ENCODE results near the gene CRB2. TPM values are rescaled to one million over a fixed set of nuclear protein-coding genes. Genes with fewer than 3 reads are reported as not detected.

CRB2 gene
- total RNA-seq, 1 experiment from 2014 or later: 0.07 TPM

DNA sequence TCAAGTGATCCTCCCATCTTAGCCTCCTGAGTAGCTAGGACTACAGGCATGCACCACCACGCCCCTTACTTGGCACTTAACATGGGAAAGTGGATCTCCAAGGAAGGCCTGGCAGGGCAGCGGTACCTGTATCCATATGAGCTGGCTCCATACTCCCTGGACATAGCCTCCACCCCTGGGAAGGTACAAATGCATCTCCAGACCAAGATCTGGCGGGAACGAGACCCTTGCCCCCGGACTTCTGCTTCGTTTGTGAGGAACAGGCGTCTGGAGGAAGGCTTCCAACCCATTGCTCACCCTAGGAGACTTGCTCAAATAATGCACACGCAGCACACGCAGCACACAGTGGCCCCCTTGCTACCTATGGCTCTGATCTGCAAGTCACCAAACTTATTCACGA is 55.2 kb downstream of the CRB2 start:
- TF ChIP-seq, protein P1, sequence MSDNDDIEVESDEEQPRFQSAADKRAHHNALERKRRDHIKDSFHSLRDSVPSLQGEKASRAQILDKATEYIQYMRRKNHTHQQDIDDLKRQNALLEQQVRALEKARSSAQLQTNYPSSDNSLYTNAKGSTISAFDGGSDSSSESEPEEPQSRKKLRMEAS (IDR thresholded peaks at IDR 0.05): no peak
- no peak for TF ChIP-seq RAD21 (IDR thresholded peaks at IDR 0.05; ENCODE audit: low read depth)
- no peak for TF ChIP-seq POLR2AphosphoS5 (IDR thresholded peaks at IDR 0.05; ENCODE audit: low read depth, low read length)
- TF ChIP-seq FOSL1 (IDR thresholded peaks at IDR 0.05; ENCODE audit: low read depth): no peak
- TF ChIP-seq, protein P2, sequence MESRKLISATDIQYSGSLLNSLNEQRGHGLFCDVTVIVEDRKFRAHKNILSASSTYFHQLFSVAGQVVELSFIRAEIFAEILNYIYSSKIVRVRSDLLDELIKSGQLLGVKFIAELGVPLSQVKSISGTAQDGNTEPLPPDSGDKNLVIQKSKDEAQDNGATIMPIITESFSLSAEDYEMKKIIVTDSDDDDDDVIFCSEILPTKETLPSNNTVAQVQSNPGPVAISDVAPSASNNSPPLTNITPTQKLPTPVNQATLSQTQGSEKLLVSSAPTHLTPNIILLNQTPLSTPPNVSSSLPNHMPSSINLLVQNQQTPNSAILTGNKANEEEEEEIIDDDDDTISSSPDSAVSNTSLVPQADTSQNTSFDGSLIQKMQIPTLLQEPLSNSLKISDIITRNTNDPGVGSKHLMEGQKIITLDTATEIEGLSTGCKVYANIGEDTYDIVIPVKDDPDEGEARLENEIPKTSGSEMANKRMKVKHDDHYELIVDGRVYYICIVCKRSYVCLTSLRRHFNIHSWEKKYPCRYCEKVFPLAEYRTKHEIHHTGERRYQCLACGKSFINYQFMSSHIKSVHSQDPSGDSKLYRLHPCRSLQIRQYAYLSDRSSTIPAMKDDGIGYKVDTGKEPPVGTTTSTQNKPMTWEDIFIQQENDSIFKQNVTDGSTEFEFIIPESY (IDR thresholded peaks at IDR 0.05; ENCODE audit: extremely low read depth, insufficient replicate concordance, low read length): no peak
- TF ChIP-seq ZNF274 (IDR thresholded peaks at IDR 0.05; ENCODE audit: low read depth, low read length): no peak
- TF ChIP-seq, protein P3, sequence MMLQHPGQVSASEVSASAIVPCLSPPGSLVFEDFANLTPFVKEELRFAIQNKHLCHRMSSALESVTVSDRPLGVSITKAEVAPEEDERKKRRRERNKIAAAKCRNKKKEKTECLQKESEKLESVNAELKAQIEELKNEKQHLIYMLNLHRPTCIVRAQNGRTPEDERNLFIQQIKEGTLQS (IDR thresholded peaks at IDR 0.05): no peak
- no peaks in the 10 kb centered on the region for H3K79me2 ChIP-seq (ENCODE audit: insufficient read depth, low read length)
- H3K9me3 ChIP-seq (ENCODE audit: control insufficient read depth in 1 of 2, insufficient read depth in 1 of 2, low read depth in 1 of 2, low read length in 2 of 2): no peaks in the 10 kb centered on the region
- CTCF ChIA-PET: no interaction called here
- H3K4me1 ChIP-seq (ENCODE audit: control insufficient read depth in 1 of 2, insufficient read depth in 2 of 2, low read length in 2 of 2): no peaks in the 10 kb centered on the region
- H3K9ac ChIP-seq (ENCODE audit: low read length): no peak overlapping the region
- H3K36me3 ChIP-seq (ENCODE audit: control insufficient read depth in 1 of 2, insufficient read depth in 2 of 2, low read length in 2 of 2): no peaks in the 10 kb centered on the region
- DNase-seq (ENCODE audit: low read depth, low spot score) (no peak), ATAC-seq (no peak)
- RAD21 ChIA-PET (ENCODE audit: low non-redundant PET in 1 of 2, low total read pairs in 2 of 2, uncharacterized antibody in 2 of 2, unreplicated experiment in 2 of 2): no interaction called here
- no peaks in the 10 kb centered on the region for H3K27me3 ChIP-seq (ENCODE audit: insufficient read depth, low read length)
- no peaks in the 10 kb centered on the region for H3K9me2 ChIP-seq (ENCODE audit: insufficient read depth)
- POLR2A ChIA-PET: no interaction called here
- BruUV-seq (replicated peaks): no TSS peak
- no peak overlapping the region for H3K4me2 ChIP-seq (ENCODE audit: low read length)
- H3K4me3 ChIP-seq (replicated peaks in 1 of 2; ENCODE audit: low read depth in 1 of 2, low read length in 2 of 2): no peak overlapping the region
- no peak overlapping the region for H2AFZ ChIP-seq (ENCODE audit: low read depth, low read length, poor library complexity, severe bottlenecking)
- no peaks in the 10 kb centered on the region for H4K20me1 ChIP-seq (ENCODE audit: insufficient read depth)
- intact Hi-C loops (cut with micrococcal nuclease): no loop called here
- H3K27ac ChIP-seq (ENCODE audit: low read depth, low read length): no peak overlapping the region

DNA sequence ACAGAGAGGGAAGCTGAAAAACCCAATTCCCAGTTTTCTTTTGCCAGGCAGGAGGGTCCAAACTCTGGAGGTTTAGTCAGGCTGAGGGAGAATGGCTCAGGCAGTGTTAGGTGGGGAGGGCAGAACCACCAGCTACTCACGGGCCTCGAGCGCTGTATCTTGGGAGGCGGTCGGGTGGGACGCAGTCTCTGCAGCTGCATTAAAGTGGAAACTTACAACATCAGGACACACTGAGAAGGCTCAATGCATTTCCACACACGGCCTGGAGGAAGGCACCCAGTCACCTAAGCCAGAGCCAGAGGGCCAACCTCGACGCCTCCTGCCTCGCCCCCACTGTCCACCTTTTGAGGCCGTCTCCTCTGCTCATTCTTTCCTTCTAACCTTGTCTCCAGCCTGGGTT is 55.6 kb downstream of the CRB2 start:
- H3K36me3 ChIP-seq (ENCODE audit: control insufficient read depth in 1 of 2, insufficient read depth in 2 of 2, low read length in 2 of 2): no peaks in the 10 kb centered on the region
- H3K9ac ChIP-seq (ENCODE audit: low read length): no peak overlapping the region
- H3K79me2 ChIP-seq (ENCODE audit: insufficient read depth, low read length): no peaks in the 10 kb centered on the region
- H3K9me3 ChIP-seq (ENCODE audit: control insufficient read depth in 1 of 2, insufficient read depth in 1 of 2, low read depth in 1 of 2, low read length in 2 of 2): no peaks in the 10 kb centered on the region
- ChIA-PET POLR2A (no interaction called here), CTCF (no interaction called here), RAD21 (ENCODE audit: low non-redundant PET in 1 of 2, low total read pairs in 2 of 2, uncharacterized antibody in 2 of 2, unreplicated experiment in 2 of 2) (no interaction called here)
- no peak overlapping the region for H3K4me3 ChIP-seq (replicated peaks in 1 of 2; ENCODE audit: low read depth in 1 of 2, low read length in 2 of 2)
- no peak overlapping the region for H2AFZ ChIP-seq (ENCODE audit: low read depth, low read length, poor library complexity, severe bottlenecking)
- H3K4me2 ChIP-seq (ENCODE audit: low read length): no peak overlapping the region
- H4K20me1 ChIP-seq (ENCODE audit: insufficient read depth): no peaks in the 10 kb centered on the region
- H3K9me2 ChIP-seq (ENCODE audit: insufficient read depth): no peaks in the 10 kb centered on the region
- DNase-seq (ENCODE audit: low read depth, low spot score): no peak
- no peaks in the 10 kb centered on the region for H3K4me1 ChIP-seq (ENCODE audit: control insufficient read depth in 1 of 2, insufficient read depth in 2 of 2, low read length in 2 of 2)
- no peaks in the 10 kb centered on the region for H3K27me3 ChIP-seq (ENCODE audit: insufficient read depth, low read length)
- intact Hi-C loops (cut with micrococcal nuclease): no loop called here
- no peak for ATAC-seq
- BruUV-seq (replicated peaks): no TSS peak
- H3K27ac ChIP-seq (ENCODE audit: low read depth, low read length): no peak overlapping the region
- no peak for TF ChIP-seq EZH2phosphoT487 (IDR thresholded peaks at IDR 0.05; ENCODE audit: borderline replicate concordance)
- TF ChIP-seq, protein P4, sequence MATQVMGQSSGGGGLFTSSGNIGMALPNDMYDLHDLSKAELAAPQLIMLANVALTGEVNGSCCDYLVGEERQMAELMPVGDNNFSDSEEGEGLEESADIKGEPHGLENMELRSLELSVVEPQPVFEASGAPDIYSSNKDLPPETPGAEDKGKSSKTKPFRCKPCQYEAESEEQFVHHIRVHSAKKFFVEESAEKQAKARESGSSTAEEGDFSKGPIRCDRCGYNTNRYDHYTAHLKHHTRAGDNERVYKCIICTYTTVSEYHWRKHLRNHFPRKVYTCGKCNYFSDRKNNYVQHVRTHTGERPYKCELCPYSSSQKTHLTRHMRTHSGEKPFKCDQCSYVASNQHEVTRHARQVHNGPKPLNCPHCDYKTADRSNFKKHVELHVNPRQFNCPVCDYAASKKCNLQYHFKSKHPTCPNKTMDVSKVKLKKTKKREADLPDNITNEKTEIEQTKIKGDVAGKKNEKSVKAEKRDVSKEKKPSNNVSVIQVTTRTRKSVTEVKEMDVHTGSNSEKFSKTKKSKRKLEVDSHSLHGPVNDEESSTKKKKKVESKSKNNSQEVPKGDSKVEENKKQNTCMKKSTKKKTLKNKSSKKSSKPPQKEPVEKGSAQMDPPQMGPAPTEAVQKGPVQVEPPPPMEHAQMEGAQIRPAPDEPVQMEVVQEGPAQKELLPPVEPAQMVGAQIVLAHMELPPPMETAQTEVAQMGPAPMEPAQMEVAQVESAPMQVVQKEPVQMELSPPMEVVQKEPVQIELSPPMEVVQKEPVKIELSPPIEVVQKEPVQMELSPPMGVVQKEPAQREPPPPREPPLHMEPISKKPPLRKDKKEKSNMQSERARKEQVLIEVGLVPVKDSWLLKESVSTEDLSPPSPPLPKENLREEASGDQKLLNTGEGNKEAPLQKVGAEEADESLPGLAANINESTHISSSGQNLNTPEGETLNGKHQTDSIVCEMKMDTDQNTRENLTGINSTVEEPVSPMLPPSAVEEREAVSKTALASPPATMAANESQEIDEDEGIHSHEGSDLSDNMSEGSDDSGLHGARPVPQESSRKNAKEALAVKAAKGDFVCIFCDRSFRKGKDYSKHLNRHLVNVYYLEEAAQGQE (IDR thresholded peaks at IDR 0.05; ENCODE audit: low read depth): no peak
- no peak for TF ChIP-seq ZNF274 (IDR thresholded peaks at IDR 0.05; ENCODE audit: low read depth, low read length)
- TF ChIP-seq SIN3A (IDR thresholded peaks at IDR 0.05; ENCODE audit: low read depth): no peak
- TF ChIP-seq EGR1 (IDR thresholded peaks at IDR 0.05; ENCODE audit: low read depth): no peak
- no peak for TF ChIP-seq YY1 (IDR thresholded peaks at IDR 0.05; ENCODE audit: extremely low read depth, insufficient replicate concordance, low read depth, low read length)
- TF ChIP-seq POLR2AphosphoS5 (IDR thresholded peaks at IDR 0.05; ENCODE audit: low read depth, low read length): no peak
- no peak for TF ChIP-seq CEBPB (IDR thresholded peaks at IDR 0.05; ENCODE audit: low read depth)
- TF ChIP-seq ZFX (IDR thresholded peaks at IDR 0.05): no peak
- TF ChIP-seq SRF (IDR thresholded peaks at IDR 0.05; ENCODE audit: low read depth): no peak
